Suprapubic skin (tissue), 3 donors: ENCODE results near the gene BEST4.

Source experiments
- POLR2A ChIP-seq, 2 donors: fragments of 450-650 bp; IDR thresholded peaks; one replicate each; pipeline ENCODE4 v1.6.1; 2017; ENCODE audit warnings: antibody characterized with exemption in 2 of 2, mild to moderate bottlenecking in 2 of 2, moderate library complexity in 2 of 2
- TF ChIP-seq, protein P1 (sequence below), 2 donors: fragments of 200-600 bp in 1 of 2; fragments of 450-650 bp in 1 of 2; sonication (generic) in 1 of 2; IDR thresholded peaks; one replicate each; pipeline ENCODE4 v1.5.1; 2016 to 2019; ENCODE audit warnings: antibody characterized with exemption in 2 of 2, mild to moderate bottlenecking in 1 of 2, moderate library complexity in 1 of 2

DNA sequence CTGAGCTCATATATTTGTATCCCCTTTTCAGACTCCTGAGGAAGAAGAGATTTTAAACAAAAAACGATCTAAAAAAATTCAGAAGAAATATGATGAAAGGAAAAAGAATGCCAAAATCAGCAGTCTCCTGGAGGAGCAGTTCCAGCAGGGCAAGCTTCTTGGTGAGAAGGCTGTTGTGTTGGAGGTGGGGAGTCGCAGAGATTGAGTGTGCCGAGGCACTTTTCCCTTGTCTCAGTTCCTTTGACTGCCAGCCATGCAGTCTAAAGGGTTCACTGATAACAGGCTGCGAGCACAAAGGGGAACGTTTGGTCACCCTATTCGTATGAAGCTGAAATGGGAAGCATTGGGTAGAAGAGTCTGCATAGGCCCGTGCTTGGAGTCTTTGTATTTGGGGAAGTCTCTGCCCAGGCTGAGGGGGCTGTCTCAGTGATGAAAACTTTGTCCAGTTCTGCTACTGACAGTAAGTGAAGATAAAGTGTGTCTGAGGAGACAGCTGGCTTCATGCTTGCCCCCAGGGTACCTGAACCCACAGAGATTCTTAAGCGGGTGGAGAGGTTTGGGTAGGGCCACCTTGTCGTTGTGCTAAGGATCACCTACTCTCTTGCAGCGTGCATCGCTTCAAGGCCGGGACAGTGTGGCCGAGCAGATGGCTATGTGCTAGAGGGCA, 9.9 kb downstream of the BEST4 start:
- TF ChIP-seq, protein P1, sequence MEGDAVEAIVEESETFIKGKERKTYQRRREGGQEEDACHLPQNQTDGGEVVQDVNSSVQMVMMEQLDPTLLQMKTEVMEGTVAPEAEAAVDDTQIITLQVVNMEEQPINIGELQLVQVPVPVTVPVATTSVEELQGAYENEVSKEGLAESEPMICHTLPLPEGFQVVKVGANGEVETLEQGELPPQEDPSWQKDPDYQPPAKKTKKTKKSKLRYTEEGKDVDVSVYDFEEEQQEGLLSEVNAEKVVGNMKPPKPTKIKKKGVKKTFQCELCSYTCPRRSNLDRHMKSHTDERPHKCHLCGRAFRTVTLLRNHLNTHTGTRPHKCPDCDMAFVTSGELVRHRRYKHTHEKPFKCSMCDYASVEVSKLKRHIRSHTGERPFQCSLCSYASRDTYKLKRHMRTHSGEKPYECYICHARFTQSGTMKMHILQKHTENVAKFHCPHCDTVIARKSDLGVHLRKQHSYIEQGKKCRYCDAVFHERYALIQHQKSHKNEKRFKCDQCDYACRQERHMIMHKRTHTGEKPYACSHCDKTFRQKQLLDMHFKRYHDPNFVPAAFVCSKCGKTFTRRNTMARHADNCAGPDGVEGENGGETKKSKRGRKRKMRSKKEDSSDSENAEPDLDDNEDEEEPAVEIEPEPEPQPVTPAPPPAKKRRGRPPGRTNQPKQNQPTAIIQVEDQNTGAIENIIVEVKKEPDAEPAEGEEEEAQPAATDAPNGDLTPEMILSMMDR (IDR thresholded peaks at IDR 0.05), result no peak
- no peak for TF ChIP-seq POLR2A (IDR thresholded peaks at IDR 0.05)
